Measurements from ENCODE around the gene CARNS1. TPM values are rescaled to one million over a fixed set of nuclear protein-coding genes. Genes with fewer than 3 reads are reported as not detected.
A peak's percentile ranks its signal among the peaks of the same experiment; 100 is the strongest.

The CARNS1 gene
- total and polyA plus RNA-seq, 2 of the 13 experiments (the other 11 are each of a cell fraction or from before 2014, with no cell fraction given), result not detected

- TF ChIP-seq SETDB1 (CRISPR knock-in tag; IDR thresholded peaks at IDR 0.05; ENCODE audit: borderline replicate concordance), result 0 out of 2 replicates have a peak, but pooled peaks have one; percentile 53
- TF ChIP-seq ZBTB40 (IDR thresholded peaks at IDR 0.05), result no peak
- TF ChIP-seq ZBTB40 (CRISPR knock-in tag; IDR thresholded peaks at IDR 0.05), result peak; percentile 81
- peak; percentile 95 for TF ChIP-seq TFDP1 (CRISPR knock-in tag; IDR thresholded peaks at IDR 0.05; ENCODE audit: borderline replicate concordance)
- TF ChIP-seq NFRKB (IDR thresholded peaks at IDR 0.05), result no peak
- TF ChIP-seq ZMYM4 (CRISPR knock-in tag; IDR thresholded peaks at IDR 0.05), result peak; percentile 82
- TF ChIP-seq ZNF800 (CRISPR knock-in tag; IDR thresholded peaks at IDR 0.05), result no peak
- no peak for TF ChIP-seq DDIT3 (CRISPR knock-in tag; IDR thresholded peaks at IDR 0.05)
- 0 out of 2 replicates have a peak, but pooled peaks have one; percentile 34 for TF ChIP-seq TEAD2 (CRISPR knock-in tag; IDR thresholded peaks at IDR 0.05)
- peak; percentile 84 for TF ChIP-seq DR1 (CRISPR knock-in tag; IDR thresholded peaks at IDR 0.05)
- TF ChIP-seq CREB1 (IDR thresholded peaks at IDR 0.05), result peak; percentile 87
- TF ChIP-seq CREB1 (CRISPR knock-in tag; IDR thresholded peaks at IDR 0.05), result no peak
- no peak for TF ChIP-seq POLR2AphosphoS2 (IDR thresholded peaks at IDR 0.05; ENCODE audit: low read depth, low read length)
- TF ChIP-seq ZNF724P (CRISPR knock-in tag; IDR thresholded peaks at IDR 0.05; ENCODE audit: borderline replicate concordance), result no peak
- TF ChIP-seq ZFP41 (CRISPR knock-in tag; IDR thresholded peaks at IDR 0.05; ENCODE audit: borderline replicate concordance), result peak; percentile 68; the same call in 1 of the 2 replicates
- peak; percentile 32; the same call in 1 of the 2 replicates for TF ChIP-seq LCORL (IDR thresholded peaks at IDR 0.05)
- TF ChIP-seq LCORL (CRISPR knock-in tag; IDR thresholded peaks at IDR 0.05), result 0 out of 2 replicates have a peak, but pooled peaks have one; percentile 17
- peak; percentile 27; the same call in 1 of the 2 replicates for TF ChIP-seq ZNF124 (CRISPR knock-in tag; IDR thresholded peaks at IDR 0.05)
Observed at GRCh38 chr11:67391304-67392182, 23.9 kb upstream of the CARNS1 start, which contains the start of gene RAD9A (continued).
